Stimulated activated CD4-positive, alpha-beta T cell treated with anti-CD3 and anti-CD28 coated beads, Interleukin-1b, Interleukin-23, amount 100 ng/mL, for 48 hours (primary cell): ENCODE data around the gene MARK4.
"Not testable (repeated sequence)": the region's sequence is repeated elsewhere in the genome, so short reads cannot be mapped to it uniquely, and the experiment has no call there.

Source experiments
- DNase-seq: peaks from one replicate; pipeline ENCODE4 v3.0.0-alpha.2; 2020

MARK4 gene

GRCh38 chr19:45244133-45244794 lies 6.8 kb upstream of the MARK4 start:
- no peak for DNase-seq

DNA sequence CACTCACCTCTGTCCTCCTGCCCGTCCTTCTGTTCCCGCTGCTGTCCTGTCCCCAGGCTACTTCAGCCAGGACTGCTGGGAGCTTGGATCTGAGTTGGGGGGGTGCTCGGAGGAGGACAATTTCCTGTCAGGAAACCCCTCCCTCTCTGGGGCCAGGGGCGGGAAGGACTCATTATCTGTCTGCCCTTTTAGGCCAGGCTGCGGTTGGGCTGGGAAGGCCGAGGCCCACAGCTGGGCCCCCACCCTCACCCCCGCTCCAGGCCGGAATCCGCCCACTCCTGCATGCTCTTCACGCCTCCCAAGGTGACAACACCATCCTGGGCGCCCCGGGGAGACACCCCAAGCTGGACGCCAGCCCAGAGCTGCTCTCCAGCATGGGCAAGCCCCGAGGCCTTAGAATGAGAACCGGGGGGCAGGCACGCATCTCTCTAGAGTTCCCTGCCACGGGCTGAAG lies 5.7 kb upstream of the MARK4 start, which contains the start of gene EXOC3L2:
EXOC3L2 (minus strand) TSS at position 74 of the 454 bp plus-strand sequence. CDS start 6,362 bp downstream, outside the sequence.
- DNase-seq = no peak

- DNase-seq = no peak
These were observed 5.2 kb upstream of the MARK4 start for GRCh38 chr19:45245826-45246225.

GRCh38 chr19:45247136-45247535 lies 3.9 kb upstream of the MARK4 start:
- no peak for DNase-seq

- no peak for DNase-seq
These were observed 1.6 kb upstream of the MARK4 start for GRCh38 chr19:45249261-45250033.

DNA sequence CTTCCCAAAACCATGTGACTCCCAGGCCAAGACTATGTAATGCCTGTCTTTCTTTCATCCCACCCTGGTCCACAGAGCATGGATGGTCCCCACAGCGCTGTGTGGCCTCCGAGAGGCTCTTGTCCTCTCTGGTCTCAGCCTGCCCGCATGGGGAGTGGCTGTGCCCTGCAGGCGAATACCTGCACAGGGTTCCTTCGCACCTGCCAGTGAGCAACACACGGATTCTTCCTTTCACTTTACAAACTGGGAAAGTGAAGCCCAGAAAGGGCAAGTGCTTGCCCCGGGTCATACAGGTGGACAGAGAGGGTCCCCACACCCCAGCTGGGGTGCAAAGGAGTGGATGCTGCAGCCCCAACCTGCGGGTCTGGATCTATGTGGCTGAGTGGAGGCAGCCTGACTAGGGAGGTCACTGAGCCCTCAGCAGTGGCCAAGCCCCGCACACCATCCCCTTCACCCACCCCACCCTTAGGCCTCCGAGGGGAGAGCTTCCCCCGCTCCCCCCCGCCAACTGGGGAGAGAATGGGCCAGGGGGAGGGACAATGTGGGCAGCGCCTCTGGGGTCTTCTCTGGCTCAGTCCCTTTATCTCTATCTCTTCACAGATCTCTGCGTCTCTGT lies 747 bp upstream of the MARK4 start:
- DNase-seq = no peak

- no peak for DNase-seq
These were observed 632 bp downstream of the MARK4 start for GRCh38 chr19:45251452-45252354.

- DNase-seq = no peak
These were observed 2.4 kb downstream of the MARK4 start for GRCh38 chr19:45253396-45254027.

DNA sequence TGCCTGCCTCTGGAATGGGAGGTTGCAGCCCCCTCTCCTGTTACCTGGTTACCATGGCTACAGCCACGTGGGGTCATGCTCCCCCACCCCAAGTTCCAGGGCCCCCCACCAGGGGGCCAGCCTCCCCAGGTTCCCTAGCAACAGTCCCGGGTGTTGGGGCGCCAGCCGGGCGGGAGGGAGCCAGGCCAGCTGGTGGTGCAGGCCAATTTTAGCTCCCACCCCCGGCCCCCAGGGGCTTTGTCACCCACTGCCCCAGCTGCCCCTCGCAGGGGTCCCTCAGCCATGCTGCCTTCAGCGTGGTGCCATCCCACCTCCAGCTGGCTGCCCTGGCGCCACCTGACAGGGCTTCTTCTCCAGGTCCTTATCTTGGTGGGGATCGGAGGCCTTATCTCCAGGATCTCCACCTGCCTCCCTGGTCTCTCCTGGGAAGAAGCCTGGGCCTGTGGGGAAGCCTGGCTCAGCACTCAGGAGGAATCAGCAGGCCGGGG lies 3.0 kb downstream of the MARK4 start:
- no peak for DNase-seq

- DNase-seq = no peak
These were observed 4.6 kb downstream of the MARK4 start for GRCh38 chr19:45255611-45256157.

DNA sequence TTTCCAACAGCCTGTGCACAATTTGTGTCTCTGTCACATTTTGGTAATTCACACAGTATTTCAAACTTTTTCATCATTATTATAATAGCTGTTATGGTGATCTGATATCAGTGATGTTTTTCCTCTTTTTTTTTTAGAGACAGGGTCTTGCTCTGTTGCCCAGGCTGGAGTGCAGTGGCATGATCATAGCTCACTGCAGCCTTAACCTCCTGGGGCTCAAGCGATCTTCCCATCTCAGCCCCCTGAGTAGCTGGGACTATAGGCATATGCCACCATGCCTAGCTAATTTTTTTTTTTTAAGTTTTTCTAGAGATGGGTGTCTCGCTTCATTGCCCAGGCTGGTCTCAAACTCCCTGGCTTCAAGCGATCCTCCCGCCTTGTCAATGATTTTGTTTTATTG lies 5.8 kb downstream of the MARK4 start:
- DNase-seq = no peak

DNA sequence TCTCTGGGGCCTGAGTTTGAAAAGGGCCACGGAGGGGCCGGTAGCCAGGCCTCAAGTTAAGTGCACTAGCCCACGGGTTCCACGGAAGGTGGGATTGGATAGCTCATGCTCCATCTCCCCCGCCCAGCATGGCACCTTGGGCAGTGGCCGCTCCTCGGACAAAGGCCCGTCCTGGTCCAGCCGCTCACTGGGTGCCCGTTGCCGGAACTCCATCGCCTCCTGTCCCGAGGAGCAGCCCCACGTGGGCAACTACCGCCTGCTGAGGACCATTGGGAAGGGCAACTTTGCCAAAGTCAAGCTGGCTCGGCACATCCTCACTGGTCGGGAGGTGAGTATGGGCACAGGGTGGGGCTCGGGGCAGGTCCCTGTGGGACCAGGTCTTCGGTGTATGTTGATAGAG lies 7.8 kb downstream of the MARK4 start:
- no peak for DNase-seq

DNA sequence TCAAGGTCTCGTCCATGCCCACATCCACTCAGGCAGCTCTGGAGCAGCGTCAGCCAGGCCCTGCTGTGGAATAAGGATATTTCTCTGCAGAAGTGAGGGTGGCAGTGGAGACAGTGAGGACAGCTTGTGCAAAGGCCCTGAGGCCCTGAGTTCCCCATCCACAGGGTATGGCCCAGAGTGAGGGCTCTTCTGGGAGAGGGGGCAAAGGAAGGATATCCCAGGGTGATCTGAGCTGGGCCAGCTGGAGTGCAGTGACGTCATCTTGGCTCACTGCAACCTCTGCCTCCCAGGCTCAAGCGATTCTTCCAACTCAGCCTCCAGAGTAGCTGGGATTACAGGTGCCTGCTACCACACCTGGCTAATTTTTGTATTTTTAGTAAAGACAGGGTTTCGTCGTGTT lies 11.5 kb downstream of the MARK4 start:
- no peak for DNase-seq

DNA sequence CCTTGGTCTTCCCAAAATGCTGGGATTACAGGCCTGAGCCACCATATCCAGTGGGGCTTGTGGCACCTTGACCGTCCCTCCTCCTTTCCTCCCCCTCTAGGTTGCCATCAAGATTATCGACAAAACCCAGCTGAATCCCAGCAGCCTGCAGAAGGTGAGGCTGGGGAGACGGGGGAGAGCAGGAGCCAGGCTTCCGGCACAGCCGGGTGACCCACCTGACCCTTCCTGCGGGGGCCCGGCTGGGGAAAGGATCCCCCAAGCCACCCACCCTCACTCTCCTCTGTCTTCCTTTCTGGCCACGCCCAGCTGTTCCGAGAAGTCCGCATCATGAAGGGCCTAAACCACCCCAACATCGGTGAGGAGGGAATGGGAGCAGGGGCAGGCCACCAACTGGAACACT lies 11.9 kb downstream of the MARK4 start:
- DNase-seq = no peak

- DNase-seq = no peak
These were observed 13.8 kb downstream of the MARK4 start for GRCh38 chr19:45264781-45265317.

GRCh38 chr19:45265375-45265774 lies 14.3 kb downstream of the MARK4 start:
- DNase-seq = no peak

DNA sequence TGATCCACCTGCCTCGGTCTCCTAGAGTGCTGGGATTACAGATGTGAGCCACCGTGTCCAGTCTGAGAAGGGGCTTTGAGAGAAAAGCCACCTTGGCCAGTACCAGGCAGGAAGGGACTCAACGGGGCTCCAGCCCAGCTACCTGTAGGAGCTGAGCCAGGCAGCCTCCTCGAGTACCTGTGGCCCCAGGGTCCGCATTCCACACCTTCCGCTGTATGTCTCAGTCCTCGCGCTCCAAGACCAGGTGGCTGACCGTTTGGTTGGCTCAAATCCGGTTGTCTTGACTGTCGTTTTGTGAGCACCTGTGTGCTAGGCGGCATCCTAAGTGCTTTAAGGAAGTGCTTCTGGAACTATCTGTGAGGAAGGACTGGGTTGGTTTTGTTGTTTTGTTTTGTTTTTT lies 16.2 kb downstream of the MARK4 start:
- no peak for DNase-seq

GRCh38 chr19:45269939-45270338 lies 18.9 kb downstream of the MARK4 start:
- DNase-seq = not testable (repeated sequence)

DNA sequence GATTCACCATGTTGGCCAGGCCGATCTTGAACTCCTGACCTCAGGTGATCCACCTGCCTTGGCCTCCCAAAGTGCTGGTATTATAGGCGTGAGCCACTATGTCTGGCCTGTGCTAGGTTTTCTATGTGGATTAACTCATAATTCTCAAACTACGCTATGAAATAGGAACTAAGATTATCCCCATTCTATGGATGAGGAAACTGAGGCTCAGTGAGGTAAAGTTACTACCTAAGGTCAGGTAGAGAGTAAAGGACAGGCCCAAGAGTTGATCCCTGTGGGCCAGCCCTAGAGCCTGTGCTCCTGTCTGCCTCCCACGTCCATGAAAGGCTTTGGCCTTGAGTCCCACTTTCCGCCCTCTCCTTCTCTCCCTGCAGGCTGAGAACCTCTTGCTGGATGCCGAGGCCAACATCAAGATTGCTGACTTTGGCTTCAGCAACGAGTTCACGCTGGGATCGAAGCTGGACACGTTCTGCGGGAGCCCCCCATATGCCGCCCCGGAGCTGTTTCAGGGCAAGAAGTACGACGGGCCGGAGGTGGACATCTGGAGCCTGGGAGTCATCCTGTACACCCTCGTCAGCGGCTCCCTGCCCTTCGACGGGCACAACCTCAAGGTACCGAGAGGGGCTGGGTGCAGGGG lies 20.1 kb downstream of the MARK4 start:
- DNase-seq = no peak

GRCh38 chr19:45271735-45272108 lies 20.7 kb downstream of the MARK4 start:
- no peak for DNase-seq

- no peak for DNase-seq
These were observed 22.4 kb downstream of the MARK4 start for GRCh38 chr19:45273521-45273855.
